ENCODE data around the gene C1orf105. TPM values are rescaled to one million over a fixed set of nuclear protein-coding genes. Genes with fewer than 3 reads are reported as not detected.

C1orf105 gene
- total RNA-seq, 2 experiments from 2014 or later = not detected

GRCh38 chr1:172512591-172512990 is 92.1 kb downstream of the C1orf105 start:
- no peak for DNase-seq
- intact Hi-C loops (cut with DNase I, micrococcal nuclease) = loop anchor here in 1 of 2 experiments (5.0 kb wide), 1 partner anchor 60 kb away; no protein-coding TSS in a partner anchor

GRCh38 chr1:172513479-172513878 is 93.0 kb downstream of the C1orf105 start:
- ATAC-seq (no peak), DNase-seq (no peak)
- ChIA-PET POLR2A (no interaction called here), CTCF (interaction anchor here (0.6 kb wide), 1 partner anchor 226 kb away, joined by 4 read pairs; no protein-coding TSS in a partner anchor)
- no peak overlapping the region for H3K4me3 Mint-ChIP-seq
- no peak overlapping the region for H3K27ac Mint-ChIP-seq
- no peaks in the 10 kb centered on the region for H3K4me1 Mint-ChIP-seq
- intact Hi-C loops (cut with DNase I, micrococcal nuclease) = loop anchor here in 1 of 2 experiments (5.0 kb wide), 1 partner anchor 61 kb away; no protein-coding TSS in a partner anchor
- H3K9me3 Mint-ChIP-seq (ENCODE audit: low read depth) = no peaks in the 10 kb centered on the region
- peaks cover 2% of the 10 kb centered on the region for H3K27me3 Mint-ChIP-seq
- no peaks in the 10 kb centered on the region for H3K36me3 Mint-ChIP-seq (ENCODE audit: low read depth)

More at GRCh38 chr1:172512591-172512990, 92.1 kb downstream of the C1orf105 start:
- ATAC-seq = no peak
- no peak overlapping the region for H3K27ac Mint-ChIP-seq
- POLR2A ChIA-PET = no interaction called here
- no peak overlapping the region for H3K4me3 Mint-ChIP-seq
- no peaks in the 10 kb centered on the region for H3K4me1 Mint-ChIP-seq
- peaks cover 2% of the 10 kb centered on the region for H3K27me3 Mint-ChIP-seq
- no peaks in the 10 kb centered on the region for H3K9me3 Mint-ChIP-seq (ENCODE audit: low read depth)
- CTCF ChIA-PET = interaction anchor here (0.6 to 2.5 kb wide), 3 partner anchors 169 to 227 kb away, joined by 3 to 11 read pairs (median 4); no protein-coding TSS in a partner anchor
- H3K36me3 Mint-ChIP-seq (ENCODE audit: low read depth) = no peaks in the 10 kb centered on the region

DNA sequence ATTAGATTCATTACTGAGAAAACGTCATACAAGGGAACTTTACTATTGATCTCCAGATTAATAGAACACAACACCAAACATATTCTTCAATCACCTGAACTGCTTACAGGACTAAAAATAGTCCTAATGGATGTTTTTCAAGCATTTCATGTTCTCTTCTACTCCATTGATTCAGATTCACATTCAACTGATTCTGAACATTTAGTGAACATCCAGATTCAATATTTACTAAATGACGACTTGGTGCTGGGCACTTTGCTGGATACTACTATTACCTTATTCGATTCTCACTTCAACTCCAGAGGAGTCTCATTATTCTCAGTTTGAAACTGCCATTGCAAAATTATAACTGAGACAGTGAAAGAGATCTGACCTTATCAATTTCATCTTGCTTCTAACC is 93.6 kb downstream of the C1orf105 start:
- Mint-ChIP-seq H3K27ac (no peak overlapping the region), H3K9me3 (ENCODE audit: low read depth) (no peaks in the 10 kb centered on the region), H3K27me3 (peaks cover 2% of the 10 kb centered on the region), H3K4me1 (no peaks in the 10 kb centered on the region), H3K36me3 (ENCODE audit: low read depth) (no peaks in the 10 kb centered on the region), H3K4me3 (no peak overlapping the region)
- ChIA-PET CTCF (no interaction called here), POLR2A (no interaction called here)
- no peak for ATAC-seq
- DNase-seq = no peak
- intact Hi-C loops (cut with DNase I, micrococcal nuclease) = loop anchor here in 1 of 2 experiments (5.0 kb wide), 1 partner anchor 62 kb away; no protein-coding TSS in a partner anchor

- intact Hi-C loops (cut with DNase I, micrococcal nuclease) = no loop called here
- no peaks in the 10 kb centered on the region for H3K4me1 Mint-ChIP-seq
- no peaks in the 10 kb centered on the region for H3K36me3 Mint-ChIP-seq (ENCODE audit: low read depth)
- H3K27ac Mint-ChIP-seq = no peak overlapping the region
- no peak for ATAC-seq
- no peaks in the 10 kb centered on the region for H3K27me3 Mint-ChIP-seq
- H3K9me3 Mint-ChIP-seq (ENCODE audit: low read depth) = no peaks in the 10 kb centered on the region
- H3K4me3 Mint-ChIP-seq = no peak overlapping the region
- ChIA-PET CTCF (no interaction called here), POLR2A (no interaction called here)
- DNase-seq = no peak
Observed at GRCh38 chr1:172515436-172515835, 95.0 kb downstream of the C1orf105 start.

GRCh38 chr1:172515927-172516326 is 95.4 kb downstream of the C1orf105 start:
- Mint-ChIP-seq H3K4me3 (no peak overlapping the region), H3K27me3 (no peaks in the 10 kb centered on the region), H3K27ac (no peak overlapping the region), H3K36me3 (ENCODE audit: low read depth) (no peaks in the 10 kb centered on the region), H3K9me3 (ENCODE audit: low read depth) (no peaks in the 10 kb centered on the region), H3K4me1 (no peaks in the 10 kb centered on the region)
- no peak for DNase-seq
- ChIA-PET CTCF (no interaction called here), POLR2A (no interaction called here)
- ATAC-seq = no peak
- intact Hi-C loops (cut with DNase I, micrococcal nuclease) = no loop called here

GRCh38 chr1:172517081-172517480 is 96.6 kb downstream of the C1orf105 start:
- Mint-ChIP-seq H3K4me3 (no peak overlapping the region), H3K27me3 (no peaks in the 10 kb centered on the region), H3K4me1 (no peaks in the 10 kb centered on the region), H3K9me3 (ENCODE audit: low read depth) (no peaks in the 10 kb centered on the region), H3K36me3 (ENCODE audit: low read depth) (no peaks in the 10 kb centered on the region), H3K27ac (no peak overlapping the region)
- CTCF ChIA-PET = no interaction called here
- intact Hi-C loops (cut with DNase I, micrococcal nuclease) = no loop called here
- ATAC-seq (no peak), DNase-seq (no peak)
- POLR2A ChIA-PET = no interaction called here

GRCh38 chr1:172517545-172517944 is 97.1 kb downstream of the C1orf105 start:
- ATAC-seq (no peak), DNase-seq (no peak)
- no peaks in the 10 kb centered on the region for H3K9me3 Mint-ChIP-seq (ENCODE audit: low read depth)
- intact Hi-C loops (cut with DNase I, micrococcal nuclease) = no loop called here
- ChIA-PET POLR2A (no interaction called here), CTCF (no interaction called here)
- H3K4me1 Mint-ChIP-seq = no peaks in the 10 kb centered on the region
- H3K27me3 Mint-ChIP-seq = no peaks in the 10 kb centered on the region
- H3K36me3 Mint-ChIP-seq (ENCODE audit: low read depth) = no peaks in the 10 kb centered on the region
- no peak overlapping the region for H3K4me3 Mint-ChIP-seq
- no peak overlapping the region for H3K27ac Mint-ChIP-seq

Other genes with a start within 250 kb of the C1orf105 start
- gene PIGC, start 23.4 kb downstream of the C1orf105 start, total RNA-seq = 10 to 100 TPM; 14.7 to 17.1 TPM
- 10 to 100 TPM; 22.1 to 23.8 TPM for gene SUCO, start 112.5 kb downstream of the C1orf105 start, total RNA-seq
- gene FASLG, start 238.4 kb downstream of the C1orf105 start, total RNA-seq = 1 to 10 TPM; 3.6 to 4.0 TPM